ENCODE results near the gene SMIM17. TPM values are rescaled to one million over a fixed set of nuclear protein-coding genes. Genes with fewer than 3 reads are reported as not detected.

The SMIM17 gene
- polyA plus RNA-seq, 3 donors = not detected

DNA sequence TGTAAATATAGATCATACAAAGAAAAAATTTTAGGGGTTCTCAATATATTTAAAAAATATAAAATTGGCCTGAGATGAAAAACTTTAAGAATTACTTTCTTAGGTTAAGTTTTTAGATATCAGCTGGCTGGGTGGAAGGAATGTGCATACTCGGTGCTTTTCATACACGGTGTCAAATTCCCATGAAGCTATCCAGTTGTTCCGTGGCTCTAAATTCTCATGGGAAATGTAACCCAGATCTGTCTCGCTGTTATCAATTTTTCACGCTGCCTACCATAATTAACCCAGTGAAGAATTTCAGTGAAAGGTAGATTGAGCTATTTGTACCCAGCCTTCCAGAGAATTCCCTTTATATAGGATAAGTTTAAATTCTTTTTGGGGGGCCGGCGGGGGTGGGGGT is 40.2 kb downstream of the SMIM17 start:
- Mint-ChIP-seq H3K4me1 (no peaks in the 10 kb centered on the region), H3K36me3 (no peaks in the 10 kb centered on the region), H3K27ac (no peak overlapping the region), H3K9me3 (peaks cover 9 to 79% (median 54%) of the 10 kb centered on the region in 7 donors), H3K27me3 (ENCODE audit: low read depth in 3 of 3) (peaks cover 0 to 3% (median 3%) of the 10 kb centered on the region in 3 donors), H3K4me3 (no peak overlapping the region)
- H3K27me3 ChIP-seq (ENCODE audit: control insufficient read depth in 2 of 2, insufficient read depth in 2 of 2, low read length in 2 of 2) = no peaks in the 10 kb centered on the region
- intact Hi-C loops (cut with micrococcal nuclease) = no loop called here
- no peaks in the 10 kb centered on the region for H3K4me1 ChIP-seq (ENCODE audit: control insufficient read depth in 1 of 2, insufficient read depth in 2 of 2, low read length in 2 of 2)
- no peak overlapping the region for H3K4me2 ChIP-seq (replicated peaks; ENCODE audit: extremely low read depth, low read length, poor library complexity, severe bottlenecking)
- peaks cover 19 to 61% of the 10 kb centered on the region in 2 donors for H3K9me3 ChIP-seq (replicated peaks in 1 of 2; ENCODE audit: control insufficient read depth in 1 of 2, insufficient read depth in 1 of 2, low read length in 2 of 2)
- no peaks in the 10 kb centered on the region for H3K79me2 ChIP-seq (ENCODE audit: insufficient read depth, low read length)
- no peak overlapping the region for H2AFZ ChIP-seq (ENCODE audit: insufficient read depth, low read depth, low read length, poor library complexity, severe bottlenecking)
- no peak for DNase-seq
- no peaks in the 10 kb centered on the region for H4K20me1 ChIP-seq (ENCODE audit: insufficient read depth, low read length)
- no peaks in the 10 kb centered on the region for H3K36me3 ChIP-seq (replicated peaks in 1 of 2; ENCODE audit: control insufficient read depth in 1 of 2, insufficient read depth in 2 of 2, low read length in 2 of 2)
- no CpG with 5 or more reads among the region's 7 CpGs for WGBS (ENCODE audit: insufficient coverage)
- TF ChIP-seq, protein P1, sequence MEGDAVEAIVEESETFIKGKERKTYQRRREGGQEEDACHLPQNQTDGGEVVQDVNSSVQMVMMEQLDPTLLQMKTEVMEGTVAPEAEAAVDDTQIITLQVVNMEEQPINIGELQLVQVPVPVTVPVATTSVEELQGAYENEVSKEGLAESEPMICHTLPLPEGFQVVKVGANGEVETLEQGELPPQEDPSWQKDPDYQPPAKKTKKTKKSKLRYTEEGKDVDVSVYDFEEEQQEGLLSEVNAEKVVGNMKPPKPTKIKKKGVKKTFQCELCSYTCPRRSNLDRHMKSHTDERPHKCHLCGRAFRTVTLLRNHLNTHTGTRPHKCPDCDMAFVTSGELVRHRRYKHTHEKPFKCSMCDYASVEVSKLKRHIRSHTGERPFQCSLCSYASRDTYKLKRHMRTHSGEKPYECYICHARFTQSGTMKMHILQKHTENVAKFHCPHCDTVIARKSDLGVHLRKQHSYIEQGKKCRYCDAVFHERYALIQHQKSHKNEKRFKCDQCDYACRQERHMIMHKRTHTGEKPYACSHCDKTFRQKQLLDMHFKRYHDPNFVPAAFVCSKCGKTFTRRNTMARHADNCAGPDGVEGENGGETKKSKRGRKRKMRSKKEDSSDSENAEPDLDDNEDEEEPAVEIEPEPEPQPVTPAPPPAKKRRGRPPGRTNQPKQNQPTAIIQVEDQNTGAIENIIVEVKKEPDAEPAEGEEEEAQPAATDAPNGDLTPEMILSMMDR (IDR thresholded peaks at IDR 0.05) = no peak
- no peak overlapping the region for H3K27ac ChIP-seq (ENCODE audit: low read depth in 1 of 2, low read length in 2 of 2)
- no peak overlapping the region for H3K9ac ChIP-seq (ENCODE audit: insufficient read depth, low read length, poor library complexity, severe bottlenecking)
- H3K4me3 ChIP-seq (replicated peaks in 1 of 3; ENCODE audit: low read depth in 2 of 3, low read length in 3 of 3) = no peak overlapping the region

DNA sequence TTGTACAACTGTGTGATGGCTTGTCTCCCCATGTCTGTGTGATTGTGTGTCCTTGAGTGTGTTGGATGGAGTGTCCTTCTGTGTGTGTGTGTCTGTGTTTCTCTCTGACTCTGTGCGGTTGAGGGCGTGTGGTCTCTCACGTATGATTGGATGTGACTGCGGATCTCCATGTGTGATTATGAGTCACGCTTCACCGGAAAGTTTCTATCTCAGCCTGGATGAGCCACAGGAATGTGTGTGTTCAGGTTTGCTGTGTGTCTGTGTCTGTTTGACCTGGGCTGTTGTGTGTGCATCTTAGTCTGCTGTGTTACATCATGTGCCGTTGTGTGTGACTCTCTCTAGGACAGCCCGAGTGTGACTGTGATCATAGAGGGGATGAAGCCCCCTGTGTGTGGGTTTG is 44.1 kb downstream of the SMIM17 start:
- no peak overlapping the region for H3K4me2 ChIP-seq (replicated peaks; ENCODE audit: extremely low read depth, low read length, poor library complexity, severe bottlenecking)
- peaks cover 15 to 58% of the 10 kb centered on the region in 2 donors for H3K9me3 ChIP-seq (replicated peaks in 1 of 2; ENCODE audit: control insufficient read depth in 1 of 2, insufficient read depth in 1 of 2, low read length in 2 of 2)
- Mint-ChIP-seq H3K4me1 (no peaks in the 10 kb centered on the region), H3K27me3 (ENCODE audit: low read depth in 3 of 3) (peaks cover 0 to 3% (median 0%) of the 10 kb centered on the region in 3 donors), H3K4me3 (no peak overlapping the region), H3K27ac (no peak overlapping the region), H3K9me3 (peaks cover 8 to 57% (median 37%) of the 10 kb centered on the region in 7 donors), H3K36me3 (no peaks in the 10 kb centered on the region)
- WGBS (ENCODE audit: insufficient coverage) = 90% methylated on average over 7 of the region's 8 CpGs
- no peak overlapping the region for H2AFZ ChIP-seq (ENCODE audit: insufficient read depth, low read depth, low read length, poor library complexity, severe bottlenecking)
- H3K27ac ChIP-seq (ENCODE audit: low read depth in 1 of 2, low read length in 2 of 2) = no peak overlapping the region
- DNase-seq = no peak
- no peaks in the 10 kb centered on the region for H3K27me3 ChIP-seq (ENCODE audit: control insufficient read depth in 2 of 2, insufficient read depth in 2 of 2, low read length in 2 of 2)
- TF ChIP-seq, protein P1 (IDR thresholded peaks at IDR 0.05) = no peak
- no peak overlapping the region for H3K4me3 ChIP-seq (replicated peaks in 1 of 3; ENCODE audit: low read depth in 2 of 3, low read length in 3 of 3)
- H3K4me1 ChIP-seq (ENCODE audit: control insufficient read depth in 1 of 2, insufficient read depth in 2 of 2, low read length in 2 of 2) = no peaks in the 10 kb centered on the region
- no peaks in the 10 kb centered on the region for H4K20me1 ChIP-seq (ENCODE audit: insufficient read depth, low read length)
- no peaks in the 10 kb centered on the region for H3K36me3 ChIP-seq (replicated peaks in 1 of 2; ENCODE audit: control insufficient read depth in 1 of 2, insufficient read depth in 2 of 2, low read length in 2 of 2)
- intact Hi-C loops (cut with micrococcal nuclease) = no loop called here
- H3K9ac ChIP-seq (ENCODE audit: insufficient read depth, low read length, poor library complexity, severe bottlenecking) = no peak overlapping the region
- H3K79me2 ChIP-seq (ENCODE audit: insufficient read depth, low read length) = no peaks in the 10 kb centered on the region

All from CD14-positive monocyte (primary cell).